Measurements from ENCODE around the gene SARS1. TPM values are rescaled to one million over a fixed set of nuclear protein-coding genes. Genes with fewer than 3 reads are reported as not detected.
A peak's percentile ranks its signal among the peaks of the same experiment; 100 is the strongest.

SARS1 gene
- total and polyA plus RNA-seq, 2 of the 13 experiments (the other 11 are each of a cell fraction or from before 2014, with no cell fraction given), result 103 to 134 TPM

GRCh38 chr1:109181085-109181806 is 32.5 kb upstream of the SARS1 start (continued):
- TF ChIP-seq FOSL2 (CRISPR knock-in tag; IDR thresholded peaks at IDR 0.05) (0 out of 2 replicates have a peak, but pooled peaks have one; percentile 39), NFE2L1 (CRISPR knock-in tag; IDR thresholded peaks at IDR 0.05; ENCODE audit: borderline replicate concordance) (no peak), ZSCAN9 (CRISPR knock-in tag; IDR thresholded peaks at IDR 0.05; ENCODE audit: borderline replicate concordance) (peak; percentile 30; the same call in 1 of the 2 replicates), GZF1 (CRISPR knock-in tag; IDR thresholded peaks at IDR 0.05) (no peak), ESRRA (CRISPR knock-in tag; IDR thresholded peaks at IDR 0.05; ENCODE audit: low read depth) (no peak), ZNF841 (CRISPR knock-in tag; IDR thresholded peaks at IDR 0.05; ENCODE audit: borderline replicate concordance) (no peak), TGIF2 (CRISPR knock-in tag; IDR thresholded peaks at IDR 0.05) (0 out of 2 replicates have a peak, but pooled peaks have one; percentile 18), RXRB (CRISPR knock-in tag; IDR thresholded peaks at IDR 0.05; ENCODE audit: borderline replicate concordance) (peak; percentile 76; the same call in 1 of the 2 replicates), BRCA1 (CRISPR knock-in tag; IDR thresholded peaks at IDR 0.05) (no peak), ZNF160 (CRISPR knock-in tag; IDR thresholded peaks at IDR 0.05) (0 out of 2 replicates have a peak, but pooled peaks have one; percentile 20), RCOR2 (CRISPR knock-in tag; IDR thresholded peaks at IDR 0.05) (peak; percentile 59; the same call in 1 of the 2 replicates), RBFOX2 (IDR thresholded peaks at IDR 0.05; ENCODE audit: low read depth, low read length) (no peak), ZNF605 (CRISPR knock-in tag; IDR thresholded peaks at IDR 0.05) (peak; percentile 38; the same call in 1 of the 2 replicates), ZNF878 (CRISPR knock-in tag; IDR thresholded peaks at IDR 0.05) (0 out of 2 replicates have a peak, but pooled peaks have one; percentile 48), ZNF792 (CRISPR knock-in tag; IDR thresholded peaks at IDR 0.05) (peak; percentile 37; the same call in 1 of the 2 replicates), SOX5 (CRISPR knock-in tag; IDR thresholded peaks at IDR 0.05; ENCODE audit: borderline replicate concordance) (peak; percentile 82), ZFX (CRISPR knock-in tag; IDR thresholded peaks at IDR 0.05; ENCODE audit: low read depth) (0 out of 2 replicates have a peak, but pooled peaks have one; percentile 27)
- TF ChIP-seq, protein P1, sequence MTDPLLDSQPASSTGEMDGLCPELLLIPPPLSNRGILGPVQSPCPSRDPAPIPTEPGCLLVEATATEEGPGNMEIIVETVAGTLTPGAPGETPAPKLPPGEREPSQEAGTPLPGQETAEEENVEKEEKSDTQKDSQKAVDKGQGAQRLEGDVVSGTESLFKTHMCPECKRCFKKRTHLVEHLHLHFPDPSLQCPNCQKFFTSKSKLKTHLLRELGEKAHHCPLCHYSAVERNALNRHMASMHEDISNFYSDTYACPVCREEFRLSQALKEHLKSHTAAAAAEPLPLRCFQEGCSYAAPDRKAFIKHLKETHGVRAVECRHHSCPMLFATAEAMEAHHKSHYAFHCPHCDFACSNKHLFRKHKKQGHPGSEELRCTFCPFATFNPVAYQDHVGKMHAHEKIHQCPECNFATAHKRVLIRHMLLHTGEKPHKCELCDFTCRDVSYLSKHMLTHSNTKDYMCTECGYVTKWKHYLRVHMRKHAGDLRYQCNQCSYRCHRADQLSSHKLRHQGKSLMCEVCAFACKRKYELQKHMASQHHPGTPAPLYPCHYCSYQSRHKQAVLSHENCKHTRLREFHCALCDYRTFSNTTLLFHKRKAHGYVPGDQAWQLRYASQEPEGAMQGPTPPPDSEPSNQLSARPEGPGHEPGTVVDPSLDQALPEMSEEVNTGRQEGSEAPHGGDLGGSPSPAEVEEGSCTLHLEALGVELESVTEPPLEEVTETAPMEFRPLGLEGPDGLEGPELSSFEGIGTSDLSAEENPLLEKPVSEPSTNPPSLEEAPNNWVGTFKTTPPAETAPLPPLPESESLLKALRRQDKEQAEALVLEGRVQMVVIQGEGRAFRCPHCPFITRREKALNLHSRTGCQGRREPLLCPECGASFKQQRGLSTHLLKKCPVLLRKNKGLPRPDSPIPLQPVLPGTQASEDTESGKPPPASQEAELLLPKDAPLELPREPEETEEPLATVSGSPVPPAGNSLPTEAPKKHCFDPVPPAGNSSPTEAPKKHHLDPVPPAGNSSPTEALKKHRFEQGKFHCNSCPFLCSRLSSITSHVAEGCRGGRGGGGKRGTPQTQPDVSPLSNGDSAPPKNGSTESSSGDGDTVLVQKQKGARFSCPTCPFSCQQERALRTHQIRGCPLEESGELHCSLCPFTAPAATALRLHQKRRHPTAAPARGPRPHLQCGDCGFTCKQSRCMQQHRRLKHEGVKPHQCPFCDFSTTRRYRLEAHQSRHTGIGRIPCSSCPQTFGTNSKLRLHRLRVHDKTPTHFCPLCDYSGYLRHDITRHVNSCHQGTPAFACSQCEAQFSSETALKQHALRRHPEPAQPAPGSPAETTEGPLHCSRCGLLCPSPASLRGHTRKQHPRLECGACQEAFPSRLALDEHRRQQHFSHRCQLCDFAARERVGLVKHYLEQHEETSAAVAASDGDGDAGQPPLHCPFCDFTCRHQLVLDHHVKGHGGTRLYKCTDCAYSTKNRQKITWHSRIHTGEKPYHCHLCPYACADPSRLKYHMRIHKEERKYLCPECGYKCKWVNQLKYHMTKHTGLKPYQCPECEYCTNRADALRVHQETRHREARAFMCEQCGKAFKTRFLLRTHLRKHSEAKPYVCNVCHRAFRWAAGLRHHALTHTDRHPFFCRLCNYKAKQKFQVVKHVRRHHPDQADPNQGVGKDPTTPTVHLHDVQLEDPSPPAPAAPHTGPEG (CRISPR knock-in tag; IDR thresholded peaks at IDR 0.05), result 0 out of 2 replicates have a peak, but pooled peaks have one; percentile 54
- TF ChIP-seq, protein P2, sequence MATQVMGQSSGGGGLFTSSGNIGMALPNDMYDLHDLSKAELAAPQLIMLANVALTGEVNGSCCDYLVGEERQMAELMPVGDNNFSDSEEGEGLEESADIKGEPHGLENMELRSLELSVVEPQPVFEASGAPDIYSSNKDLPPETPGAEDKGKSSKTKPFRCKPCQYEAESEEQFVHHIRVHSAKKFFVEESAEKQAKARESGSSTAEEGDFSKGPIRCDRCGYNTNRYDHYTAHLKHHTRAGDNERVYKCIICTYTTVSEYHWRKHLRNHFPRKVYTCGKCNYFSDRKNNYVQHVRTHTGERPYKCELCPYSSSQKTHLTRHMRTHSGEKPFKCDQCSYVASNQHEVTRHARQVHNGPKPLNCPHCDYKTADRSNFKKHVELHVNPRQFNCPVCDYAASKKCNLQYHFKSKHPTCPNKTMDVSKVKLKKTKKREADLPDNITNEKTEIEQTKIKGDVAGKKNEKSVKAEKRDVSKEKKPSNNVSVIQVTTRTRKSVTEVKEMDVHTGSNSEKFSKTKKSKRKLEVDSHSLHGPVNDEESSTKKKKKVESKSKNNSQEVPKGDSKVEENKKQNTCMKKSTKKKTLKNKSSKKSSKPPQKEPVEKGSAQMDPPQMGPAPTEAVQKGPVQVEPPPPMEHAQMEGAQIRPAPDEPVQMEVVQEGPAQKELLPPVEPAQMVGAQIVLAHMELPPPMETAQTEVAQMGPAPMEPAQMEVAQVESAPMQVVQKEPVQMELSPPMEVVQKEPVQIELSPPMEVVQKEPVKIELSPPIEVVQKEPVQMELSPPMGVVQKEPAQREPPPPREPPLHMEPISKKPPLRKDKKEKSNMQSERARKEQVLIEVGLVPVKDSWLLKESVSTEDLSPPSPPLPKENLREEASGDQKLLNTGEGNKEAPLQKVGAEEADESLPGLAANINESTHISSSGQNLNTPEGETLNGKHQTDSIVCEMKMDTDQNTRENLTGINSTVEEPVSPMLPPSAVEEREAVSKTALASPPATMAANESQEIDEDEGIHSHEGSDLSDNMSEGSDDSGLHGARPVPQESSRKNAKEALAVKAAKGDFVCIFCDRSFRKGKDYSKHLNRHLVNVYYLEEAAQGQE (IDR thresholded peaks at IDR 0.05; ENCODE audit: borderline replicate concordance in 1 of 2, low read depth in 1 of 2, low read length in 2 of 2), result 0 out of 4 replicates have a peak, but pooled peaks of 1 of the 2 experiments have one; percentile 5

Data from HepG2 (cell line).